HG02623 (cell line): ENCODE data around the gene MYOT.
A peak's percentile ranks its signal among the peaks of the same experiment; 100 is the strongest.
"Not testable (repeated sequence)": the region's sequence is repeated elsewhere in the genome, so short reads cannot be mapped to it uniquely, and the experiment has no call there.

Source experiments
- ATAC-seq: cut with Tn5 transposase; IDR thresholded peaks from one replicate; pipeline ENCODE4 v1.9.1; 2021; ENCODE audit warnings: moderate library complexity; ENCODE audit not compliant: unreplicated experiment

MYOT gene

DNA sequence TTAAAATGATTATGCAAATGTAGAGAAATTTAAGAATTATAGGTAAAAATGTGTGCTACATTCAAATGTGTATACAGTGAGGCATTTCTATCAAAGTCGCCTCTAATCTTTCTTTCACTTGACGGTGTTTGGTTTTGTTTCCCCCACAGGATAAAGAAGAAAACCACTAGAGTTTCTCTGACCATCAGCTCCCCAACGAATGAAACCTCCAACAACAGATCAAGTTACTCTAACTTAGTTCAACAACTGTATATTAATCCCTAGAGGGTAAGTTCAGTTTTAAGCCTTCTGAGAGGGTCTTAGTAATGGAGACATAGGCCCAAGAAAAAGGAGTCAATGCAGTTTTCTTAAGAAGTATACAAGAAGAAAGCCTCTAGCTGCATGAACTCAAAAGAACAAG, 11.5 kb upstream of the MYOT start:
- ATAC-seq: no peak

DNA sequence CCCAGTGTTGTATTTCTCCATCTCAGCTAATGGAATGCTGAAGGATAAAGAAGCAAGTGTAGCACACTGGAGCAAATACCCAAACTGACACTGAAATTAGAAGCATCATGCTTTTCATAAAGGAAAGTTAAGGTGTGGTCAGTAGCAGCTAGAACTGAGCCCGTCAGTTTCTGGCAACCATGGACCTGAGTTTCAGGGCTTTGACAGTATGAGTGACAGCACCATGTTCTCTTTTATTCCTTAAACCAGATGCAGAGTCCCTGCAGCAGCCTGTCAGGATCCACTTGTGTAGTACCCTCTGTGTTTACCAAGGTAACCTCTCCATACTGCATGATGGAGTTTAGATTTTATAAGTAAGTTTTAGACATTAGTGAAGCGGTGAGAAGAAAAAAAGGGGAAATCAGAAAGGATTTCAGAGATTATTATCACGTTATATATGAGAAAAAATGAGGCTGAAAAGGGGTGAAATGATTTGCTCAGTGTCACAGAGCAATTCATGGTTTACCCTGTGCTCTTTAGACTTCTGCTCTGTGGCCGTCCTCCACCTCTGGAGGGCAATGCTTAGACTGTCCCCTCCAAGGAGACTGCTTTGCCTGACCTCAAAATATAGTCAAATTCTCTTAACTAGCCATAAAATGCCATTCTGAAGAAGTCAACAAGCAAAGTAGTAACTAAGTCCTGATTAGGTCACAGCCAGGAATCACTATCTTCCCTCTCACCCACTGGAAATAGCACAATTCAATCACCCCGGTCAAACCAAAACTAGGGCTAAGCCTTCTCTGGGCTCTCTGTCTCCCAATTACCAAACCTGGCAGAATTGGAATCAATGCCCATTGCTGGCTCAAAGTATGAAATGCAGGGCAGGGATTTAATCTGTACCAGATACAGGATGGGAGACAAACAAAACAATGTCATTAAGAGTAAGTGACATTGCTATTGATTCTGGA, 10.5 kb upstream of the MYOT start:
- ATAC-seq: no peak

DNA sequence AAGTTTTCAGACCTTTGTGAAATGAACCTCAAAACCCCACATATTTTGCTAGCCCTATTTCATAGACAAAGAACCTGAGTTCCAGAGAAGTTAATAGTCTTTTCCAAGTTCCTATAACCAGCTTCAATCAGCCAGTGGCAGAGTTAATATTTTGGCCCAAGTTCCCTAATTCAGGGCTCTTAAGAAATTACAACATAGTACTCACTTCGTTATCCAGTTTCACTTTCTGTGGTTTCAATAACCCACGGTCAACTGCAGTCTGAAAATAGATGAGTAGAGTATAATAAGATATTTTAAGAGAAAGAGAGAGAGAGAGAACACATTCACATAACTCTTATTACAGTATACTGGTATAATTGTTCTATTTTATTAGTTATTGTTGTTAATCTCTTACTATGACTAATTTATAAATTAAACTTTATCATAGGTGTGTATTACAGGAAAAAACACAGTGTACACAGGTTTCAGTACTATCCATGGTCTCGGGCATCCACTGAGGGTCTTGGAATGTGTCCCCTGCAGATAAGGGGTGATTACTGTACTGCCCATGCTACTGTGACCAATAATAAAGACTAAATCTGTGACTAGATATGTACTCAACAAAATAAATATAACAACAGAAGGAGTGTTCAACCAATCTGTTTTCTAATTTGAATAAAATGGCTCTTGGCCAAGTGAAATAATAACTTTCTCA, 9.3 kb upstream of the MYOT start:
- peak; percentile 86 for ATAC-seq

- no peak for ATAC-seq
These were observed 8.7 kb upstream of the MYOT start for GRCh38 chr5:137858954-137859353.

- ATAC-seq: no peak
These were observed 5.4 kb upstream of the MYOT start for GRCh38 chr5:137862251-137862650.

DNA sequence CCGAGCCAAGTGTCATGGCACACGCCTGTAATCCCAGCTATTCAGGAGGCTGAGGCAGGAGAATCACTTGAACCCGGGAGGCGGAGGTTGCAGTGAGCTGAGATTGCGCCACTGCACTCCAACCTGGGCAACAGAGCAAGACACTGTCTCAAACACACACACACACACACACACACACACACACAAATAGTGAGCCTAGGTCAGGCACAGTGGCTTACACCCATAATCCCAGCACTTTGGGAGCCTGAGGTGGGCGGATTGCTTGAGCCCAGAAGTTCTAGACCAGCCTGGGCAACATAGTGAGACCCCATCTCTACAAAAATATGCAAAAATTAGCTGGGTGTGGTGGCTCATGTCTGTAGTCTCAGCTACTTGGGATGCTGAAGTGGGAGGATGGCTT, 4.0 kb upstream of the MYOT start:
- ATAC-seq: not testable (repeated sequence)

- no peak for ATAC-seq
These were observed 895 bp upstream of the MYOT start for GRCh38 chr5:137866541-137867388.

DNA sequence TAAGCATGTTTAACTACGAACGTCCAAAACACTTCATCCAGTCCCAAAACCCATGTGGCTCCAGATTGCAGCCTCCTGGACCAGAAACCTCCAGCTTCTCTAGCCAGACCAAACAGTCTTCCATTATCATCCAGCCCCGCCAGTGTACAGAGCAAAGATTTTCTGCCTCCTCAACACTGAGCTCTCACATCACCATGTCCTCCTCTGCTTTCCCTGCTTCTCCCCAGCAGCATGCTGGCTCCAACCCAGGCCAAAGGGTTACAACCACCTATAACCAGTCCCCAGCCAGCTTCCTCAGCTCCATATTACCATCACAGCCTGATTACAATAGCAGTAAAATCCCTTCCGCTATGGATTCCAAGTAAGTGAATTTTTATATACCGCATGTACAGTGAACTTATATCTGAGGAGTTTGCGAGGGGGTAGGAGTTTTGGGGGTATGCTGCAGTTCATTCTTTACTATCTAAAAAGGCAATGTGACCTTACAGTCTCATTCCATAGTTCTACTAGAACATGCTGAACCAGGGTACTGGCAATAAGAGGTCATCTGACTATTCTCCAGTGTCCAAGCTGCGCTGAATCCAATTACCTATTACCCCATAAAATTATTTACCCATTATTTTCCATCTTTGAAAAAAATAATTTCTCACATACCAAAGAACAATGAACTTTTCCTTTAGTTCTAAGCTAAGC, 3.1 kb downstream of the MYOT start:
- ATAC-seq: no peak

GRCh38 chr5:137871571-137871970, 3.9 kb downstream of the MYOT start:
- no peak for ATAC-seq

GRCh38 chr5:137872466-137872865, 4.8 kb downstream of the MYOT start:
- no peak for ATAC-seq

- no peak for ATAC-seq
These were observed 8.4 kb downstream of the MYOT start for GRCh38 chr5:137876101-137876500.

DNA sequence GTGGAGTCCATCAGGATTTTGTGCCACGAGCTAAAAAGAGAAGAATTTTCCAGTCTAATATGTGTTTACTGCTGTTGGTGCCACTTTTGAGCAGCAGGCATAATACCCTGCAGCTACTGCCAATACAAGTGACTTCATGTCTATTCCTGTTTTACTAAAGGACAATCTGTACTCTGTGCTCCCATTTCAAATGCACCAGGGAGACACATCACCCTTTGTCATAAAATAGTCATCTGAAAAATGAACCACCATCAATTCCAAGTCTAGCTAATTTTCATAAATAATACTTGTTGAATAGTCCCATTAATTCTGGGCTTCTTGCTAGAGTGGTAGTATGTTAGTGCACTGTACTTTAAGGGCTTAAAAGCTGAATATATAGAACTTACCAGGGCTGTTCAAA, 12.7 kb downstream of the MYOT start:
- ATAC-seq: no peak

DNA sequence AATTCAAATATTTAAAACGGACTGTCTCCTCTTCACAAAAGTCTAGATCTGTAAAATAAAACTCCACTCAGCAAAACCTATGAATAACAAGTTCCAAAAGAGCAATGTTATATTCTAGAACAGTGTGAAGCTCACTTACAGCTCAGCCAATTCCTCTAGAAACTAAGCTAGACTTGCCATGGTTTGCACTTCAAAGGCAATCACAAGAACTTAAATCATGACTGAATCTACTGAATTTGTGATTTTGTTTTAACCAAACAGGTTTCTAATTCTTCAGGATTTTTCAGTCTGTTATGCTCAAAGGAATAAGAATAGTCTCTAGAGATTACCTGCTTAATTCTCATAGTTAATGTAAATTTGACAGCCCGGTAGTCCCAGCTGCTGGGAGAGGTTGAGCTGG, 20.2 kb downstream of the MYOT start:
- no peak for ATAC-seq

DNA sequence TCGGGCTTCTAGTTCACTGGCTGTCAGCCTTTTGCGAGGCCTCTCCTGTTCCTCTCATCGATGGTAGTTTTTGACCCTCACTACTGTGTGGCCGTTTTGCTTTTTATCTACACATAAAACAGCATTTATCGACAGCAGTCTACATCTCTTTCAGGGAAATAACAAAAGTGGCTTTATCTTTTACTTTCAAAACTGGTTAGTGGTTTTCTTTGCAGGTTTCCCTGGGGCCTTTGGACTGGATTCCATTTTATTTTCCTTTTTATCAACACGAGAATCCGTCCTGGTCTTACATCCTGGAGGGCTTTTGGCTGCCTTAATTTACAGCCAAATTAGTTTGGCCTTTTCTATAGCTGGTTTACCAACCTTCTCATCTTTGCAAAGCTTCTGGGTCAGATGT, 20.8 kb downstream of the MYOT start:
- ATAC-seq: no peak

- peak; percentile 89 for ATAC-seq
These were observed 21.5 kb downstream of the MYOT start, which contains the start of gene PKD2L2 for GRCh38 chr5:137888863-137889759. TSS of gene PKD2L2 (plus strand) at chr5:137889457. CDS start at chr5:137889492, 35 bp downstream.

DNA sequence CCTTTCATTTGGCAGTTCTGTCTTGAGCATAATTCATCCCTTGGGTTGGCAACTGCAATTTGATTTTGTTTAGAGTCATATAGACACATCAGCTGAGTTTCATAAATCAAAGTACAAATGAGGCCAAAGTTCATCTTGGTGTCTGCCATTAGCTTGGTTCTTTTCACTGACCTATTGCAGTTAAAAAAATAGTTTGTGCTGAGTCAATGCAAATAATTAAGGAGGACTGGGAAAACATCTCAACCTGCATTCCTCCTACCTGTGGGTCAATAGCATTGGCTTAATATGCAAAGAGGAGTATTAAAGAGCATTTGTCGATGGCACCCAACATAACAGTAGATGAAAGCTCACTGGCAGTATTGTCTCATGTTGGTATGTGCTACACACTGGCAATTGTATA, 23.2 kb downstream of the MYOT start:
- no peak for ATAC-seq

DNA sequence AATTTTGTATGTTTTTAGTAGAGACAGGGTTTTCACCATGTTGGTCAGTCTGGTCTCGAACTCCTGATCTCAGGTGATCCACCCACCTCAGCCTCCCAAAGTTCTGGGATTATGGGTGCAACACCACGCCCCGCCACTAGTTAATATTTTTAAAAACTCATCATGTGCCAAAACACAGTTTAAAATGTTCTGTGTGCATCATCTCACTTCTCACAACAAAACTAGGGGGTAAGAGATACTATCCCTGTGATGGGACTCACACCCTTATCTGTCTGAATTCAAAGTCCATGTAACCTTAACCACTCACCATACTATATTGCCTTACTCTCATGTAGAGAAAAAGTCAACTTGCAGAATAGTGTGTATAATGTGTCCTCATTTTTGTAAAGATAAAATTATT, 24.2 kb downstream of the MYOT start:
- no peak for ATAC-seq

DNA sequence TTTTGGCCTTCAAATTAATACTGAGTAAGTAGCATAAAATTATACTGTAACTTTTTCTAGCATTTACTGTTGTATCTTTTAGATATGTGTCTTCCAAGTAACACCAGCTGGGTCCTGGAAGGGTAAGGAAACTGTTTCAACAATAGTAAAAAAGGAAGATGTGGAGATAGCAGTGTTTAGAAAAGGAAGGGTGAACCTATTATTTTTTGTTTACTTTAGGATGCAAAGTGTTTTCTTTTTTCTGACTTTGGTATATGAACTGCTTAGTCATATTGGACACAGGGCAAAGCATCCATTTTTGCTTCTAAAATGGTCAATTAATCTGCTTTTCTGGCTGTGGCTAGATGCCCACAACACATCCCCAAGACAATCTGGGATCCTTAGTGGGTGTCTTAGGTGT, 26.9 kb downstream of the MYOT start:
- ATAC-seq: no peak

DNA sequence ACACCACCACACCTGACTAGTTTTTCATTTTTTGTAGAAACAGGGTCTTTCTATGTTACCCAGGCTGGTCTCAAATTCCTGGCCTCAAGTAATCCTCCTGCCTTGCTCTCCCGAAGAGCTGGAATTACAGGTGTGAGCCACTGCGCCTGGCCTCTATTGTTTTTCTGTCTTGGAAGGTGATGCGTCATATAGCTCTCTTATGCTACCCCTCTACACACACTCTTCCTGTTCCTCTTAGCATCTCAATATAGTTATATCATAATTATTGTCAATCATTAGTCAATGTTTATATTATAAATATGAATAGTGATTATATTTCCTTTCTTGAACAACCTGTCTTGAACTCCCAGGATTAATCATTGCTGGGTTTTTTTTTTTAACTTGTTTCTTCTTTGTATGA, 28.9 kb downstream of the MYOT start:
- no peak for ATAC-seq

DNA sequence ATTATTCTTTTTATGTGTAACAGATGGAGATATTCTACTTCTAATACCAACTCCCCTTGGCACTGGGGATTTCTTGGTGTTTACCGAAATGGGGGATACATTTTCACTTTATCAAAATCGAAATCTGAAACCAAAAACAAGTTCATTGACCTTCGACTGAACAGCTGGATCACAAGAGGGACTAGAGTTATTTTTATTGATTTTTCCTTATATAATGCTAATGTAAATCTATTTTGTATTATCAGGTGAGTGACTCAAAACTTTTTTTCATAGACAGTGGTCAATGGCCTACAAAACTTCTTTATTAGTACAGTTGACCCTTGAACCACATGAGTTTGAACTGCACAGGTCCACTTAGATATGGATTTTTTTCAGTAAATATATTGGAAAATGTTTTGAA, 31.8 kb downstream of the MYOT start:
- ATAC-seq: no peak
